CD4-positive, alpha-beta T cell treated with Interleukin-15 for 4 hours (primary cell): Measurements from ENCODE around the gene NRXN3.

ENCODE experiments used
- DNase-seq: peaks from one replicate; pipeline ENCODE4 v3.0.0-alpha.2; 2020; ENCODE audit warnings: low spot score

NRXN3 gene

DNA sequence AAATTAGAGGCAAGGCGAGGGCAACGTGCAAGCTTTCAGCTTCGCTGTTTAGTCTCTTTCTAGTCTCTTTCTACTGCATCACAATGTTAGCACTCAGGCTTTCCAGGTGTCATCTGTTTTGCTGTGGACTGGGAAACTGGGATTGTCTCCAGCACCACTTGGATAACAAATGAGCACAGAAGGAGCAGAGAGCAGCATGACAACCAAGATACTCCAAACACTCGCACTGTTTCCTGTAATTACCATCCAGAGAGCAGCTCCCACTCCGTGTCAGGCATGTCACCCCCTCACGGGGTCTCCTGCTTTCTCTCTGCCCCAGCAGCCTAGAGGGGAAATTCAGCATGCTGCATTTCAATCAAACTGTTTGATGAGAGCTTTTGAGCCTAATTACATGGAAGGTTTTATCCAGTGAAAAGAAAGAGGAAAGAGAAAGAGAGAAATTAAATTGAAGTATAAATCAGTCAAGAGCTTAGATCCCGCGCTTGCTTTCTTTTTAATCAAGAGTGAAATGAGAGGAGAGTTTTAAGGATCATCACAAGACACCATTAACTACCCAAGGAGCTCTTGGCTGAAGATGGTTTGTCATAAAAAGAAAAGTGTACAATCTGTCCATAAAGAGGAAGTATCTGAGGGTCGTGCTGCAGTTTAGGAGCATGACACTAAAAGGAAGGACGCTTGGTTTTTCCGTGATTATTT is 1123.5 kb downstream of the NRXN3 start:
- DNase-seq = no peak

DNA sequence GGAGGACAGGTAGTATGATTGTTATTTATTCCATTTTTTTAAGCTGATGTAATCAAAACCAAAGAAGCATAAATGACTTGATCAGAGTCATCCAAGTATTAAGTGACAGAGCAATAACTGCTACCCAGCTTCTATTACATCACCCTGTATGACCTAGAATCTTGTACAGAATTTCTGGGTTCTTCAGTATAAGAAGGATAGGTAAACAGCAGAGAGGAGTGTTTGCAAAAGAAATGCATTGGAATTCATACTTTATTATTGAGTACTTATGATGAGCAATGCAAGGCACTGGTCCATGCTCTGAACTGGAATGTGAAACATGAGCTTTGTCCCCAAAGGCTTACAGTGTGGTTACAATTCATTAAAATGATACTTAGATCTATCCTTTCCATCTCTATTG is 1124.3 kb downstream of the NRXN3 start:
- no peak for DNase-seq

- DNase-seq = no peak
Observed at GRCh38 chr14:79295385-79295784, 1125.2 kb downstream of the NRXN3 start.

DNA sequence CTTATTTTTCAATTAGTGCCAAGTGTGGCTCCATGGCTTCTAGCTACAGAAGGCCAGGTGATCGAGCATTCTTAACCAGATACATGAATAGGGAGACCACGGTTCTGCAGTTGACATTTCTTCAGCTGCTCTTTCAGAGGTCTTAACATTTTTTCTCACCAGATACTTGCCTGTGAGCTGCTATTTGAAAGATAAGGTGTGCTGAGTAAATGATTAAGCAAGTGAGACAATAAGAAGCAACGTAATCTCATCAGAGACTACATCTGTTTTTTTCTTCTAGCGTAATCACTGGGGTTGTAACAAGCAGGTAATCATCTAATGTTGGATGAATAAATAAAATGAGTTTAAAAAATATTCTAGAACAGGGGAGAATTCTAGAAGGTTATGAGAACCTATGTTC is 1128.2 kb downstream of the NRXN3 start:
- no peak for DNase-seq

DNA sequence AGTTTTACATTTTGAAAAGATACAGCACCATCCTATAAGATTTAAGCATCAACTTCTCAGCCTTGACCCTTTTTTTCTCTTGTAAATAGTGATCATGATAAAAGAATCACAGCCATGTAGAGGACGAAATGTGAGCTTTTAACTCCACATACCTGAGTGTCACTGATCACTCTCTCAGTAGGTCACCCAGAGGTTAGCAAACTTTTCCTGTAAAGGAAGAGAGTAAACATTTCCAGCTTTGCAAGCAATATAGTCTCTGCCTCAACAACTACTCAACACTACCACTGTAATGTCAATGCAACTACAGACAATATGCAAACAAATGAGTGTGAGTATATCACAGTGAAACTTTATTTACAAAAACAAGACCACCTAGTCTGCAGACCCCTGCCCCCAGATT is 1129.0 kb downstream of the NRXN3 start:
- no peak for DNase-seq

- no peak for DNase-seq
Observed at GRCh38 chr14:79304279-79304678, 1134.1 kb downstream of the NRXN3 start.

- no peak for DNase-seq
Observed at GRCh38 chr14:79306546-79306945, 1136.4 kb downstream of the NRXN3 start.

- no peak for DNase-seq
Observed at GRCh38 chr14:79318371-79318770, 1148.2 kb downstream of the NRXN3 start.

- DNase-seq = no peak
Observed at GRCh38 chr14:79320561-79320960, 1150.4 kb downstream of the NRXN3 start.

DNA sequence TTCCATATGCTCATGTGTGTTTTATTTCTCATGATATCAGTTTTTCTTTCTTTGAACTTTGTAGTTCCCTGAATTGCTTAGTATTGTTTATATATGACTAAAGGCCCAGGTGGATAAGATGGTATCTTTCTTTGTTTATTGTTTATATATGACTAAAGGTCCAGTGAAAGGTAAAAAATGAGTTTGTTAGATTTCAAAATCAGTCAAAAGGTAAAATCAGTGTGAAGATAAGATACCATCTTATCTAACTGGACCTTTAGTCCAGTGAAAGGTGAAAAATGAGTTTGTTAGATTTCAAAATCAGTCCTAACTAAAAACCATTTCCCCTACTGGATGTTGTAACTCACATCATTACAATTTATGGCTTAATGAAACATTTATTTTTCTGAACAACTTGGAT is 1150.9 kb downstream of the NRXN3 start:
- DNase-seq = no peak

DNA sequence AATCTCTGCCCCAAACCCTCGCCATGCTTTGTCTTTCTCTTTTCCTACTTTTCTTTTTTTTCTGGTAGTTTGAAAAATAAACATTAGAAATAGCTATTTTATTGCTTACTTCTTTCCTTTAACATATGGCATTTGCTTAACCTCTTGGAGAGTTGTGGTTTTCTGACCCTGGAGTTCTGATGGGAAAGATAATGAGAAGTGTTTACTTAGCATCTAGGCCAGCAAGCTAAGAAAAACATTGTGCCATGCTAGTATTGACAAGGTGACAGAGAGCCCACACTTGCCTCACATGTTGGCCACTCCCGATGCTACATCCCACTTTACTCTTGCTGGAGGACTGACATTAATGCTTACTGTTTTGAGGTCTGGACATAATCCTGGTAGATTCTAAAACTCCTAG is 1154.9 kb downstream of the NRXN3 start:
- DNase-seq = no peak

GRCh38 chr14:79325557-79325956 is 1155.4 kb downstream of the NRXN3 start:
- no peak for DNase-seq

GRCh38 chr14:79328863-79329262 is 1158.7 kb downstream of the NRXN3 start:
- DNase-seq = no peak

- no peak for DNase-seq
Observed at GRCh38 chr14:79331830-79332229, 1161.7 kb downstream of the NRXN3 start.

DNA sequence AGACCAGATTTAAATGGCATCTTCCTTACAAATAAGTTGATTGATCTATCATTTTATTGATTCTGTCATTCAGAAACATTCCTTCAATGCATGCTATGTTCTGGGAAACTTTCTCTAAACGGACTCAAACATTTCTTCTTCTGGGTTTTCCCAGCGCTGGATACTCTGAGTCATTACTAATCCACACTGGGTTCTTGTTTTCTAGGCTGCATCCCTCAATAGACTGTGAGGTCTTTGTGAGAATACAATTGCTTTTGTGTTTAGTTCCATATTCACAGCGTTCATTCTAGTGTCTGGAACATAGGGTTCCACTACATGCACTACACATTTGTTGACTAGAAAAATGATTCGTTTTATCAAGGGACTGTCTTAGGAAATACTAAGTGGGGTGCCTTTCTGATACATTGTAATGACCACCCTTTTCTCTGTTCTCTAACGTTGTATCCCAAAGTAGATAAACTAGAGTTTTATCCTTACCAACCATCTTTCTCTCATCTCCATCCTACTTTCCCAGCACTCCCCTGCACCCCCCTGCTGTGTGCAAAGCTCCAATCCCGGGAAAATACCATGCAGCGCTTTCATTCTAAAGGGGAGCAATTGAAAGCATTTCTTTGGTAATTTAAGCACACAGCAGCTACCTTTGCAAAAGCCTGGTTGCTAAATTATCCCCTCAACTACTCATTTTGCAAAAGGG is 1162.5 kb downstream of the NRXN3 start:
- no peak for DNase-seq

DNA sequence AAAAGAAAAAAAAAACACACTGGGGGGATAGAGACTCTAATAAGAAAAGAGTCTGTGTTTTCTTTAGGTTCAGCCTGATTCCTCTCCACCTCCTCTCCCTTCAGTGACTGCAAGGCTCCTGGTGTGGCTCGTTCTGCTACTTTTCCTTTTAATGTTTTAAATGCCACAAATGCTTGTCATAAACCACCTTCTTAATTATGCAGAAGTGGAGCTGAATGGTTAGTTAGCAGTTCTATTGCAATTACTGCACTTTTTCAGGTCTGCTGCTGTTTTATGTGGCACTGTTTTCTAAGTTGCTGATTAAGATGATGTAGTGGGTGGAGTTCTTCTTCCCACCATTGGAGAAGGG is 1163.0 kb downstream of the NRXN3 start:
- no peak for DNase-seq

DNA sequence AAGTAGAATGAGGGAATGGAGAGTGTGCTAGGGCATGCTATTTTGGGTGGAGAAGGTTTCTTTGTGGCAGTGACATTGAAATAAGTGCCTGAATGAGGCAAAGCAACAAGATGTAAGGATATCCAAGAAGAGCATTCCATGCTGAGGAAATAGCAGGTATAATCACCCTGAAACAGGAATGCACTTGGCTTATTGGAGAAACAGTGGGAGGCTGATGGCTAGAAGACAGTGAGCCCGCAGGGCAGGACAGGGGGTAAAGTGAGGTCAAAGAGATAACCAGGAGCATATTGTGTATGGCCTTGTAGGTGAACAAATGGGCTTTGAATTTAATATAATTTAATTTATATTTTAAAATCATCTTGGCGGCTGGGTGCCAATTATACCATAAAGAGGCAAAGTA is 1164.1 kb downstream of the NRXN3 start:
- DNase-seq = no peak

GRCh38 chr14:79337761-79338160 is 1167.6 kb downstream of the NRXN3 start:
- DNase-seq = no peak

DNA sequence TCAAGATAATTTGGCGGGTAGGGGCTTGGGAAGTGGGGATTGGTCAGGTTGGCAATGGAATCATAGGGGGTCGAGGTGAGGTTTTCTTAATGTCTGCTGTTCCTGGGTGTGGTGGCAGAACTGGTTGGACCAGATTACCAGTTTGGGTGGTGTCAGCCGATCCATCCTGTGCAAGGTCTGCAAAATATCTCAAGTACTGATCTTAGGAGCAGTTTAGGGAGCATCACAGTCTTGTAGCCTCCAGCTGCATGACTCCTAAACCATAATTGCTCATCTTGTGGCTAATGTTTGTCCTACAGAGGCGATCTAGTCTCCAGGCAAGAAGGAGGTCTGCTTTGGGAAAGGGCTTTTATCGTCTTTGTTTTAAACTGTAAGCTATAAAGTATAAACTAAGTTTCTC is 1172.8 kb downstream of the NRXN3 start:
- no peak for DNase-seq

- DNase-seq = no peak
Observed at GRCh38 chr14:79351011-79351410, 1180.8 kb downstream of the NRXN3 start.

DNA sequence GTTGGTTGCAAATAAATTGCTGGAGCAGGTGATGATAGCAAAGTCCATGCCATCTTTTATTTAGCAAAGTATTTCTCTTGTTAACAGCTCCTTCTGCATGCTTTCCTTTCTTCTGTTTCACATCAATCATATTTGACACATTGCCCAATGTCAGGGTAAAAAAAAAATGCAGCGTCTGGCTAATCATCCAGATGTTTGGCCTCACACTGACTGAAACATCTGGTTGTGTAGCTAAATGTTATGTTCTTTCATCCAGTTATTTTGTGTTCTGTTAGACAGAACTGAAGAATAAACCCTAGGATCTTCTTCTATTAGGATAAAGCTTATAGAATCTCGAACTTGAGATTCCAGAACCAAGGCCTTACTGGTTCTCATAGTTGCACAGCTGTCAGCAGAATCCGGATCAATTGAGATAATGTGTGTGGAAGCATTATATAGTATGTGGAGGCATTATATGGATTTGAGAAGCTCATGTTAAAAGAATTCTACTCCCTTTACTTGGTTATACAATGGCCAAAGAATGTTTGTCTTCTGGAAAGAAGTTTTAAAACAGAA is 1182.0 kb downstream of the NRXN3 start:
- DNase-seq = no peak

DNA sequence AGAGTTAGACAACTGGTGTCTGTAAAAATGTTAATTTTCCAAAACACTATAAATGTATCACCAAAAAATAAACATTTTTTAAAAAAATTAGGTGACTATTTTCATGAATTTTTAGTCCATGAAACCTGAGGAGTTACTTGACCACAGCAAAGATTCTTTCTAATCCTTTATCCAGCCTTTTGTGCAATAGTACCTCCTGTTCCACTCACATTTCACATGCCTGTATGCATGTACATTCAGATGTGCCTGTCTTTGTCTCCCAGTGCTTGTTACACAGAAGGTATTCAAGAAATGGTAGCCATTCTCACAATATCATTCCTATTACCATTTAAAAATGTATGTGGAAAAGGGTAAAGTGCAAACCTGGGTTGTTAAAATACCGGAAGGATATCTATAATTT is 1184.2 kb downstream of the NRXN3 start:
- no peak for DNase-seq

- no peak for DNase-seq
Observed at GRCh38 chr14:79356040-79356439, 1185.9 kb downstream of the NRXN3 start.

- no peak for DNase-seq
Observed at GRCh38 chr14:79357307-79357706, 1187.1 kb downstream of the NRXN3 start.
